ENCODE measurements around the gene SMYD3. TPM values are rescaled to one million over a fixed set of nuclear protein-coding genes. Genes with fewer than 3 reads are reported as not detected.

The SMYD3 gene
- total and polyA plus RNA-seq, 2 of the 4 experiments (the other 2 are of a cell fraction) = 26.5 to 37.6 TPM

GRCh38 chr1:245995474-245995873 is 511.6 kb downstream of the SMYD3 start:
- no peaks in the 10 kb centered on the region for H3K36me3 ChIP-seq (ENCODE audit: control insufficient read depth, insufficient read depth, low read length)
- DNase-seq (no peak), ATAC-seq (ENCODE audit: low read depth) (no peak)
- no peak overlapping the region for H4K91ac ChIP-seq (ENCODE audit: insufficient read depth, low read depth, low read length)
- H3K56ac ChIP-seq (ENCODE audit: extremely low read depth, insufficient read depth, low read length) = no peak overlapping the region
- peaks cover 0 to 4% of the 10 kb centered on the region in 2 experiments; a peak in 1 of 4 replicates for H3K79me1 ChIP-seq (ENCODE audit: low read depth in 1 of 2, low read length in 2 of 2)
- intact Hi-C loops (cut with micrococcal nuclease) (no loop called here), dilution Hi-C loops (cut with HindIII; ENCODE audit: low sequenced_read_pairs, unreplicated experiment) (no loop called here), in situ Hi-C loops (cut with MboI; ENCODE audit: low sequenced_read_pairs) (no loop called here)
- POLR2A ChIA-PET (ENCODE audit: unreplicated experiment) = no interaction called here
- H4K5ac ChIP-seq (ENCODE audit: low read depth, low read length) = no peak overlapping the region
- peak overlapping the region; percentile 27; the same call in 1 of the 2 replicates for H2AK5ac ChIP-seq (ENCODE audit: low read depth, low read length)
- no peak overlapping the region for H2BK15ac ChIP-seq (ENCODE audit: low read depth, low read length)
- CTCF ChIA-PET = no interaction called here
- no peak overlapping the region for H4K8ac ChIP-seq (ENCODE audit: low read depth in 2 of 2, low read length in 2 of 2)
- H2BK5ac ChIP-seq (ENCODE audit: low read depth, low read length, poor library complexity, severe bottlenecking) = no peak overlapping the region
- no peak for TF ChIP-seq RFX5 (IDR thresholded peaks at IDR 0.05; ENCODE audit: low read depth, low read length)
- TF ChIP-seq SMC3 (IDR thresholded peaks at IDR 0.05; ENCODE audit: low read depth, low read length) = no peak
- no peak for TF ChIP-seq NFE2L2 (IDR thresholded peaks at IDR 0.05; ENCODE audit: low read depth, low read length)
- no peak for TF ChIP-seq FOS (IDR thresholded peaks at IDR 0.05; ENCODE audit: low read depth, low read length)
- TF ChIP-seq RAD21 (IDR thresholded peaks at IDR 0.05; ENCODE audit: low read length) = no peak
- no peak for TF ChIP-seq MAFK (IDR thresholded peaks at IDR 0.05; ENCODE audit: low read depth, low read length)
- no peak for TF ChIP-seq RCOR1 (IDR thresholded peaks at IDR 0.05; ENCODE audit: insufficient replicate concordance, low read length)
- no peak for TF ChIP-seq MXI1 (IDR thresholded peaks at IDR 0.05; ENCODE audit: borderline replicate concordance, low read depth, low read length)
- TF ChIP-seq ELK1 (IDR thresholded peaks at IDR 0.05; ENCODE audit: borderline replicate concordance, low read depth, low read length) = no peak
- no peak for TF ChIP-seq CTCF (conservative IDR thresholded peaks at IDR 0.05; ENCODE audit: low read depth, low read length)
- no peak for TF ChIP-seq CHD1 (IDR thresholded peaks at IDR 0.05; ENCODE audit: low read depth, low read length)
- TF ChIP-seq USF2 (IDR thresholded peaks at IDR 0.05; ENCODE audit: low read depth, low read length) = no peak
- no peak for TF ChIP-seq POLR2A (IDR thresholded peaks at IDR 0.05; ENCODE audit: low read depth, low read length)
- no peak for TF ChIP-seq MAZ (IDR thresholded peaks at IDR 0.05; ENCODE audit: borderline replicate concordance, low read depth, low read length)
- TF ChIP-seq CEBPB (IDR thresholded peaks at IDR 0.05; ENCODE audit: low read depth, low read length) = no peak
- no peak for TF ChIP-seq BHLHE40 (IDR thresholded peaks at IDR 0.05; ENCODE audit: low read depth, low read length)
- H2BK20ac ChIP-seq (ENCODE audit: low read depth, low read length) = no peak overlapping the region
- no peak overlapping the region for H2AFZ ChIP-seq (replicated peaks; ENCODE audit: low read length, poor library complexity)
- no peak overlapping the region for H3K27ac ChIP-seq (ENCODE audit: insufficient read depth, low read length)
- H3K4me3 ChIP-seq (ENCODE audit: insufficient read depth, low read depth, low read length) = no peak overlapping the region
- no peak overlapping the region for H3K4me2 ChIP-seq (ENCODE audit: low read depth, low read length)
- no peak overlapping the region for H3K4ac ChIP-seq (ENCODE audit: low read depth, low read length)
- no peaks in the 10 kb centered on the region for H3K27me3 ChIP-seq (ENCODE audit: control insufficient read depth, insufficient read depth, low read length)
- no peak overlapping the region for H3K9ac ChIP-seq (ENCODE audit: low read depth, low read length)
- no CpG with 5 or more reads among the region's 1 CpG for WGBS, 2 experiments (ENCODE audit: extremely low coverage in 2 of 2, insufficient read length in 1 of 2)
- peaks cover 2% of the 10 kb centered on the region; the same call in 1 of the 2 replicates for H3K9me3 ChIP-seq (ENCODE audit: control insufficient read depth, insufficient read depth, low read length)
- BruUV-seq (replicated peaks) = no TSS peak
- no peak overlapping the region for H3K23ac ChIP-seq (ENCODE audit: low read depth, low read length)
- H3K18ac ChIP-seq (ENCODE audit: low read depth, low read length) = no peak overlapping the region
- H2AK9ac ChIP-seq (replicated peaks; ENCODE audit: low read depth, low read length, poor library complexity) = no peak overlapping the region
- peaks cover 5% of the 10 kb centered on the region for H3K4me1 ChIP-seq (ENCODE audit: control insufficient read depth, insufficient read depth, low read length)
- no peak overlapping the region for H2BK120ac ChIP-seq (ENCODE audit: low read depth, low read length)
- H3K9me1 ChIP-seq (ENCODE audit: insufficient read depth, low read length) = peaks cover 8% of the 10 kb centered on the region
- no peaks in the 10 kb centered on the region for H4K20me1 ChIP-seq (ENCODE audit: insufficient read depth, low read length)
- no peak overlapping the region for H3K14ac ChIP-seq (replicated peaks; ENCODE audit: low read depth, low read length)
